Measurements from ENCODE around the gene MMRN2.
"Not testable (repeated sequence)": the region's sequence is repeated elsewhere in the genome, so short reads cannot be mapped to it uniquely, and the experiment has no call there.

MMRN2 gene

DNA sequence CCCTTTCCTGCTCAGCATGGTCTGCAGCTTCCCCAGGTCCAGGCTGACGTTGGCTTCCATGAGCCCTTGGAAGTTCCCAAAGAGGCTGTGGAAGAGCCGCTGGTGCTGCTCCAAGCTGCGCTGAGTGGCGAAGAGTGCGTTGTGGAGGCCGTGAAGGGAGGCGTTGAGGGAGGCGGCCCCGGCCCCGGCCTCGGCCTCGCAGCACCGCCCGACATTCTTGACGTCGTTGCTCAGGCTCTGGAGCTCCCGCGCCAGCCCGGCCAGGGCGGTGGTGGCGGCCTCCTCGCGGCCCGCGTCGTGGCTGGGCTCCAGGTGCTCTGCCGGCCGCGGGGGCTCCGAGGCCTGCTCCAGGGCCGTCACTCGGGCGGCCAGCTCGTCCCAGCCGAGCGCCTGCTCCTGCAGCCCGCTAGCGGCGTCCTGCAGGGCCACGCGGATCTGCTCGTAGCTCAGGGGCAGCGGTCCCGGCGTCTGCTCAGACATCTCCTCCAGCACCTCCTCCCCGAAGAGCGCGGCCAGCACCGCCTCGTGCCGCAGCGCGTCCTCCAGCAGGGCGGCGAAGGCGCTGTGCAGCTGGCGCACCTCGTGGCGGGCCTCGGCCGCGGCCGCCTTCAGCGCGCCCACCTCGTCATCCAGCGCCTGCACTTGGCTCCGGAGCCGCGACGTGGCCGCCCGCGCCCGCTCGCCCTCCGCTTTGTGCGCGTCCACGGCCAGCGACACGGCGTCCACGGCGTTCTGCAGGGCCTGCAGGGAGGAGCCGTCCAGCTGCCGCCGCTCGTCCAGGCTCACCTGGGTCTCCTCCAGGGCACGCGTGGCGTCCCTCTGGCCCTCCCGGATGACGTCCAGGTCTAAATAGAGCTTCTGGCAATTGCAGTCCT is 14.7 kb downstream of the MMRN2 start:
- in situ Hi-C loops (cut with HindIII; ENCODE audit: low sequenced_read_pairs) = no loop called here

DNA sequence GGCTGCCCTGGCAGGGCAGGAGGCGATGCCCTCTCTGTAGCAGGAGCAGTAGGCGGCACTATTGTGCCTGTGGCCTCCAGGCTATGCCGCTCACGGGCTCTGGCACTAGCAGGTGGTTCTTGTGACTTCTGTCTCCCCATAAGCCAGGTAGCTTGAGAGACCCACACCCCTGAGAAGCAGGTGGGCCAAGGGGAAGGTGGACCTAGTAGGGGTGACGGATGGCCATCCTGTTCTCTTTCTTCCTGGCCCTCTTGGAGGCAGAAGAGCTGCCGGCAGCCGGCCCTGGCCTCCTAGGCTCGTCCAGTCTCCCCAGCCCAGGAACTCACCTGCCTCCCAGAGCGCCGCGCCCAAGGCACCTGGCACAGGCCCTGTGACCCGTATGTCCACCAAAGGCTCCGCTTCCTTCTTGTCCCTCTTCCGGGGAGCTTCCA is 15.4 kb downstream of the MMRN2 start:
- in situ Hi-C loops (cut with HindIII; ENCODE audit: low sequenced_read_pairs) = no loop called here

DNA sequence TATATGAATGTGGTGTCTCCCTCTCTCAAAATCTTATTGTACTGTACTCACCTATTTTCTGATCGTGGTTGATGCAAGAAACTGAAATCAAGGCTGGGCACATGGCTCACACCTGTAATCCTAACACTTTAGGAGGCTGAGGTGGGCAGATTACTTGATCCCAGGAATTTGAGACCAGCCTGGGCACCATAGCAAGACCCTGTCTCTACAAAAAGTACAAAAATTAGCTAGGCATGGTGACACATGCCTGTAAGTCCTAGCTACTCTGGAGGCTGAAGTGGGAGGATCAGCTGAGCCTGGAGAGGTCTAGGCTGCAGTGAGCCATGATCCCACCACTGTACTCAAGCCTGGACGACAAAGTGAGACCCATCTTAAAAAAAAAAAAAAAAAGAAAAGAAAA is 16.0 kb downstream of the MMRN2 start:
- in situ Hi-C loops (cut with HindIII; ENCODE audit: low sequenced_read_pairs) = no loop called here

DNA sequence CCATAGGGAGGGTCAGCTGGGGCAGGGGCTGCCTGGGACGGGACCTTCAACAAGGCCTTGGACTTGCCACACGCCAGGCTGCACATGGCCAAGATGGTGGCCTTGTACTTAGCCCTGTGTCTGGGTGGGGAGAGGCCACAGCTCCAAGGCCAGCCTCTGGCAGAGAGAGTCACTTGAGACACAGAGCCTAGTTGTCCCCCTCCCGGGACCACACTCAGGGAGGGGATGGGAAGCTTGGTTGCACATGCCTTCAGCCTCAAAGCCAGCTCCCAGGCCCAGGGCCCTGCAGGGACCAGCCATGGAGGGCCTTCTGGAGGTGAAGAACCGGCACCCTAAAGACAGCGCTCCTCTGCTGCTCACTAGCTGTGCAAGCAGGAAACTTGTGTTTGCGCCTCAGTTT is 16.7 kb downstream of the MMRN2 start:
- in situ Hi-C loops (cut with HindIII; ENCODE audit: low sequenced_read_pairs) = no loop called here

DNA sequence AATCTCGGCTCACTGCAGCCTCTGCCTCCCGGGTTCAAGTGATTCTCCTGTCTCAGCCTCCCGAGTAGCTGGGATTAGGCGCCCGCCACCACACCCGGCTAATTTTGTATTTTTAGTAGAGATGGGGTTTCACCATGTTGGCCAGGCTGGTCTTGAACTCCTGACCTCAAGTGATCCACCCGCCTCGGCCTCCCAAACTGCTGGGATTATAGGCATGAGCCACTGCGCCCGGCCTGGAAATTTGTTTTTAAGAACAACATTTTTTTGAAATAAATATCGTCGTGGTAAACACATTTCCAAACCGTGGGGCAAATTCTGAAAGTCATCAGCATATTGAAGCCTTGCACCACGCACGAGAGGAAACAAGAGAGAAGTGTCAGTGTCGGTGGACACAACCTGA is 17.3 kb downstream of the MMRN2 start:
- in situ Hi-C loops (cut with HindIII; ENCODE audit: low sequenced_read_pairs) = not testable (repeated sequence)

DNA sequence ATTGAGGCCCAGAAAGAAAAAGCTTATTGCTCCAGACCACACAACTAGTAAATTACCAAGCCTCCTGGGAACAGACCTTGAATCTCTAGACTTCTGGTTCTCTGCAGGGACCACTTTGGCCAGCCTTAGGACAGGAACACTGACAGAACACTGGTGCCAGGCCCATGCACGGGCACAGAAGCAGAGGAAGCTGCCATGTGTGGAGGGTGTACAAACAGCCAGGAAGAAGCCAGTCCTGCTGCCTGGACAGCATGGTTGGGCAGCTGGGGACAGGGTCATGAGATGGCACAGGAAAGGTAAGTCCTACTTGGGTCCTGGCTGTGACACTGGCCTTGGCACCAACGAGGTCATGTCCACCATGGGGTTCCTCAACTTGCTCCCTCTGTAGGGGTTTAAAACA is 19.2 kb downstream of the MMRN2 start:
- in situ Hi-C loops (cut with HindIII; ENCODE audit: low sequenced_read_pairs) = no loop called here

DNA sequence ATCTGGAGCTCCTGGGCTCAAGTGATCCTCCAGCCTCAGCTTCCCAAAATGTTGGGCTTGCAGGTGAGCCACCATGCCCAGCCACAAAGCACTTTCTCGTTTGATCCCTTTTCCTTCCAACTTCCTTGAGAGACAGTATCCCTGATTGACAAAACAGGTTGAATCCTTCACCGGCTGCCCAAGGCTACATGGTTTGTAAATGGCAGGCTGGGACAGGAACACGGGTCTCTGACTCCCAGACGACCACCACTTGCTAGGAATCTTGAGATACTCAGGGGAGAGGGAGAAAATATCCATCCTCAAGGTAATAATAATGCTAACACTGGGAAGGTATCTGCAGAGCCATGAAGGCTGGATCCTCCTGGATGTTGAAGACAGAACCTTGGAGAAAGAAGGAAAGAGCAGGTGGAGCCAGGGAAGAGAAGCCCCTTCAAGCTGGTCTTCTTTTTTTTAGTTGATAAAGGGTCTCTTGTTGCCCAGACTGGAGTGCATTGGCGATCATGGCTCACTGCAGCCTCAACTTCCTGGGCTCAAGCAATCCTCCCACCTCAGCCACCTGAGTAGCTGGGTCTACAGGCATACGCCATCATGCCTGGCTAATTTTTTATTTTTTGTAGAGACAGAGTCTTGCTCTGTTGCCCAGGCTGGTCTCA is 19.8 kb downstream of the MMRN2 start:
- in situ Hi-C loops (cut with HindIII; ENCODE audit: low sequenced_read_pairs) = no loop called here

DNA sequence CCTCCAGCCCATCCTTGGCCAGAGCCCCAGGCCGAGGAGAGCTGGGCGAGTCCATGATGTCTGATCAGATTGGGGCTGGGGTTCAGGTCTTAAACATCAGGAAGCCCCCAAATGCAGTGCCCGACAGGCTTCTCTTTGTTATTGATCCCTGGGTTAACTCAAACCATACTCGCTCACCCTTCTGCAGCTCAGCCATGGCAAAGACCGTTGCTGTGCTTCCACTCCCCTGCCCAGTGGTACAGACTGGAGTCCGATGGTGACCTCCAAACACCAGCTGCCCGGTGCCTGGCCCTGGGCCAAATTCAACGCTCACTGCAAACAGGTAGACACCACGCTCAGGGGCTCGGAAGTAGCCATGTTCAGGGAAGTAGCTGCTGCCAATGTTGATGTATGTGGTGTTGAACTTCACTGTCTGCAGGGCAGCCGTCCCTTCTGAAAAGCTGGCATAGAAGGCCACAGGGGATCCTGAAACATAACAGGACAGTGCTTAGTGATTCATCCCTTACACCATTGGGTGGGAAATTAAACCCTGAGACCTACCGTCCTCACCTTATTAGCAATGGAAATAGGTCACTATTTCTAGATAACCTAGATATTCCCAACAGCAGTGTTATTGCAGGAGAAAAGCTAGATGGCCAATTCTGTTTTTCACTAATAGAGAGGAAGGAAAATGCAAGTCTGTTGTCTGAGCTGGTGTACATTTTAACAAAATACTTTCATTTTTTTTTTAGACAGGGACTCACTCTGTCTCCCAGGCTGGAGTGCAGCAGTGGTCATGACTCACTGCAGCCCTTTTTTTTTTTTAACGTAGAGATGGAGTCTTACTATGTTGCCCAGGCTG is 20.5 kb downstream of the MMRN2 start:
- in situ Hi-C loops (cut with HindIII; ENCODE audit: low sequenced_read_pairs) = no loop called here

DNA sequence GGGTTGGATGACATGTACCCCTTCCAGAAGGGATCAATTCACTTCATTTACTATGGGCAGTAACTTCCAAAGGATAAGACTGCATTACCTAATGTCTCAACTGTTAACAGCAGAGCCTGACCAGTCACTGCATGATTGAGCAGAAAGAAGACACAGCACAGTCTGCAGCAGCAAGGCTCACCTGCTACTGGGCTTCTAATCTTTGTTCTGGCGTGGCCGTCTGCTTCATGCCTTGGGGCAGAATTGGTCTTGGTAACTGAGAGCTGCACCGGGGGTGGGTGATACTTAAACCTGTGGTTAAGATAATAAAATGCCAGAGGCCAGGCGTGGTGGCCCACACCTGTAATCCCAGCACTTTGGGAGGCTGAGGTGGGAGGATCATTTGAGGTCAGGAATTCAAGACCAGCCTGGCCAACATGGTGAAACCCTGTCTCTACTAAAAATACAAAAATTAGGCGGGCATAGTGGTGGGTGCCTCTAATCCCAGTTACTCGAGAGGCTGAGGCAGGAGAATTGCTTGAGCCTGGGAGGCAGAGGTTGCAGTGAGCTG is 23.2 kb downstream of the MMRN2 start:
- in situ Hi-C loops (cut with HindIII; ENCODE audit: low sequenced_read_pairs) = not testable (repeated sequence)

DNA sequence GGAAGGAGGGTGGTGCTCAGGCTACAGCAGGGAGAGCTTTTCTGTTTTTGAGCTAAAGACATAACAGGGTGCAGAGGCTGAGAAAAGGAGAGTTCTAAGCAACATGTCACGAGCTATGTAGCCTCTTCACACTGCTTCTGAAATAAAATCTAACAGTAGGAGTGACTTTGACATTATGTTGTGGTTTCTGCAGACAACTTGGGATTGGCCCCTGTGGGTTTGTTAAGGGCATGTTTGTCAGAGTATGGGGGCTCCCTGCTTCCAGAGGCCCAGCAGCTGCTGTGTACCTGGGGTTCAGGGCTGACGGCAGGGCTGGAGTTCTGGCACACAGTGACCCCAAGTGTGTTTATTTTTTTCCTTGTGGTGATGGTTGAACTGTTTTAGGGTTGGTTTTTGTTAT is 24.7 kb downstream of the MMRN2 start:
- in situ Hi-C loops (cut with HindIII; ENCODE audit: low sequenced_read_pairs) = no loop called here

DNA sequence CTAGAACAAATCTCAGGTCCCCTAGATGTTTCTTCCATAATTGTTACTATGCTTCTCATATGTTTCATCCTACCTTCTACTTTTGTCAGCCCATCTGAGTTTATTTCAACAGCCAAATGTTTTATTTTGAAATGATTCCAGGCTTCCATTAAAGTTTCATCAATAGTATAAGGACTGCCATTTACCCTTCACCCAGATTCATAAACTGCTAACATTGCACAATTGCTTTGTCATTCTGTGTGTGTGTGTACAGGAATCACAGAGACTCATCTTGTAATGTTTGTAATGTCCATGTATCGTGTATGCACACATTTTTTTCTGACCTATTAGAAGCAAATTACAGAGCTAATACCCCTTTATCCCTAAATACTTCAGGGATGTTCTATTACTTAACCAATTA is 25.5 kb downstream of the MMRN2 start:
- in situ Hi-C loops (cut with HindIII; ENCODE audit: low sequenced_read_pairs) = no loop called here

DNA sequence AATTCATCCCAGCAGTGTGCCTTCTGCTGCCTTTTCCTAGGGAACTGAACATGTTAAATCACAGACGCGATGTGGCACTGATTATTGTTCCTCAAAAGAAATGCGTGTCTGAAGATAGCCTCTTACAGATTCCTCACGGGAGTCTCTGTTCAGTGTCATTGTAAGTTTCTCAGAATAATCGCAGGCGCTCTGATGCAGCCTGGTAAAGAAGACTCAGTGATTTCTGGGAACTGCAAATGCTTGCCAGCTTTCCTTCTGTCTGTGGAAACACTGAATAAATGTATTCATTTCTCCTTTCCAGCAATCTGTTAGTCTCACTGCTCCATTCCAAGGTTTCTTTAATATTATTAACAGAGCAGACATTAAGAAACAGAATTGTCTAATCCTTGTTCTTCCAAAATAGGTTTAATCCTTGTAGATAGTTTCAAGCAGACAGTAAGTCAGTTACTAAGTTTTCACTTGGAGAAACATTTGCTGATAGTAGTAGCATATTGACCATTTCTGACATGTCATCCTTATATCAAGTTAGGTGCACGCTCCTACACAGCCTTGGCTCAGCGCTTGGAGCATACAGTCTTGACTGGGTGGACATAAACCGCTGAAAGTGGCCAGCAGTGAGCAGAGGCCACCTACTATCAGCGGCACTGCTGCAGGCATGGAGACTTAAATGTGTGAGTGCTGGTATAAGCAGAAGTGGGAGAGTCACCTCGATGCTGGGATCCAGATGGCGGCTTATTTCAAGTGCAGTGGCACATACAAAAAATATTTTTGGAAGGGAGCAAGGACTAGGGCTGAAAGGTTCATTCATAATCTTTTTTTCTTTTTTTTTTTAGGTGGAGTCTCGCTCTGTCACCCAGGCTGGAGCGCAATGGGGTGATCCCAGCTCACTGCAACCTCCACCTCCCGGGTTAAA is 27.7 kb downstream of the MMRN2 start:
- in situ Hi-C loops (cut with HindIII; ENCODE audit: low sequenced_read_pairs) = no loop called here

DNA sequence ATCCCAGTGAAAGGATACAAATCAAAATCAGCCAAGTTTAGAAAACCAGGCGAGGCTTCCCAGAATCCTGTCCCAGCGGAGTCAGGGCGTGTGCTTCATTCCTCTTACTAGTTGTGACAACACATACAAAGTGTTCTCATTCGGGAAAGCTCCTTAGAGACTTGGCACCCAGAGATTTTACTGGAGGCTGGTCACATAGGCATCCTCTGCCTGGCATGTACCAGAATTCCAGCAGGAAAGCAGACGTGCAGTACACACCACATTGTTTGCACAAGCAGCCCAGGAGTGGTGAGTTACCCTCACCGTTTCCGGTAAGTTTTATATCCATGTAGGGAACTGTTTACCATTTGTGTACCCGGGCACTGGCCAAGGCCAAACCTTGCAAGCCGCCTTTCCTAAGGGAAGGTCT is 34.9 kb downstream of the MMRN2 start:
- in situ Hi-C loops (cut with HindIII; ENCODE audit: low sequenced_read_pairs) = loop anchor here (5.0 kb wide), 1 partner anchor 215 kb away; no protein-coding TSS in a partner anchor

DNA sequence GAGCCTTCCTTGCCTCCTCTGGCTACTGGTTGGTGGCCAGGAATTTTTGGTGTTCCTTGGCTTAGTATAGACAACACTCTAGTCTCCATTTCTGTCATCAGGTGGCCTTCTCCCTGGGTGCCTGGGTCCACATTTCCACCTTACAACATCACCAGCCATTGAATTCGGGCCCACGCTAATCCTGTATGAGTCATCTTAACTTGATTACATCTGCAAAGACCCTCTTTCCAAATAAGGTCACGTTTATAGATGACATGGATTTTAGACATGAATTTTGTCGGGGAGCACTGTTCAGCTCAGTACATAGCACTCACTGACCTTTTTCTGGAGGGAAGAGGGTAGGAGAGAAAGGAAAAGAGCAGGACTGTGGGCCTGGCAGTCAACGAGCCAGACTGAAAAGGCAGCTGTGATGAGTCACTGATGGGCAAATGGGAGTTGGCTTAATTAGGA is 39.4 kb downstream of the MMRN2 start:
- in situ Hi-C loops (cut with HindIII; ENCODE audit: low sequenced_read_pairs) = no loop called here

DNA sequence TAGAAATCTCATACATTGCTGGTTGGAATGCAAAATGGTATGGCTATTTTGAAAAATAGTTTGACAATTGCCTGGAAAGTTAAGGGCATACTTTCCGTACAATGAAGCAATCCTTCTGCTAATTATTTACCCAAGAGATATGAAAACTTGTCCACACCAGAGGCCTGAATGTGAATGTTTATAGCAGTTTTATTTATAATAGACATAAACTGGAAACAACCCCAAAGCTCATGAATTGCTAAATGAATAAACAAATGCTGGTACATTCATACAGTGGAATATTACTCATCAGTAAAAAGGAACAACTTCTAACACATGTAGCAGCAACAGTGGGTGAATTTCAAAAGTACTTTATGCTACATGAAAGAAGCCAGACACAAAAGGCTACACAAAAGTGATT is 42.7 kb downstream of the MMRN2 start:
- in situ Hi-C loops (cut with HindIII; ENCODE audit: low sequenced_read_pairs) = no loop called here

DNA sequence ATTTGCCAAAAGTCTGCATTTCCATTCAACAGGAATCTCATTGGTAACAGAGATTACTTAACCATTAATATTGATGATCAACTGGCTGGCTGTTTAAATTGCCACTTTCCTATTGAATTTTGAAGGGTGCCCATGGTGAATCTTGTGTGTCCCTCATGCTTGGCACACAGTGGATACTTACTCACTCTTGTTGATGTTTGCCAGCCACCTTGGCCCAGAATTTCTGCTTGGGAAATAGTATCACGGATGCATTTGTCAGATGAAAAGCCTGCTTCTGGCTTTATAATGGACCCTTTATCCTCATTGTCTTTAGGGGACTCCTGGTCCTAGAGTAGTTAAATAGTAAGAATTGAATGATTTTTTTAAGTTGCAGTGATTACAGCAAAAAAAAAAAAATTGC is 52.0 kb downstream of the MMRN2 start:
- in situ Hi-C loops (cut with HindIII; ENCODE audit: low sequenced_read_pairs) = loop anchor here (10.0 kb wide), 1 partner anchor 211 kb away; no protein-coding TSS in a partner anchor

DNA sequence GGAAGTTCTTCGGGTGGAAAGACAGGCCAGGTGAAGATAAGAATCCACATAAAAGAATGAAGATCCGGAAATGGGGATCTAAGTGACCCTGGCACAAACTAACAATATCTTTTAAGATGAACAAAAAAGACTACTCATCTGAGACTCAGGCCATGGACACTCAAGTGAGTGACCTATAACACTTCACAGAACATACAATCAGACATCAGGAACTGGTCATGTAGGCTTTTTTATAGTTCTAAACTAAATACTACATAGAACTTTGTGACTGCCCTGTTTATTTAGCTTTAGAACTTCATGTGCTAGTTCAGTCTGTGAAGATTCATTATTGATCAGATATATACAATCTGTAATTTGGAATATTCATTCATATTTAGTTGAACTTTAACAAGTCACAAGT is 52.8 kb downstream of the MMRN2 start:
- in situ Hi-C loops (cut with HindIII; ENCODE audit: low sequenced_read_pairs) = loop anchor here (5.0 to 10.0 kb wide), 2 partner anchors 102 to 210 kb away; no protein-coding TSS in a partner anchor

DNA sequence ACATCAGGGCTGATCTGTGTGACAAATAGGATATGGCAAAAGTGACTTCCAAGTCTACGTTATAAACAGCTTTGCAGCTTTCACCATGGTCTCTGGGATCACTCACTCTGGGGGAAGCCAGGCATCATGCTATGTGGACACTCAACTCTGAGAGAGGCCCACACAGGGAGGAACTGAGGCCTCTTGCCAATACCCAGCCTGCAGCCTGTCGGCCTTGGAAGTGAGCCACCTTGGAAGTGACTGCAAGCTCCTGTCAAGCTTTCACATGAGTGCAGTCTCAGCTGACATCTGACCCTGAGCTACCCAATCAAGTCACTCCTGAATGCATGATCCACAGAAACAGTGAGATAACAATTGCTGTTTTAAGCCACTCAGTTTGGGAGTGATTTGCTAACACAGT is 56.5 kb downstream of the MMRN2 start:
- in situ Hi-C loops (cut with HindIII; ENCODE audit: low sequenced_read_pairs) = loop anchor here (5.0 to 10.0 kb wide), 2 partner anchors 99 to 206 kb away; no protein-coding TSS in a partner anchor

DNA sequence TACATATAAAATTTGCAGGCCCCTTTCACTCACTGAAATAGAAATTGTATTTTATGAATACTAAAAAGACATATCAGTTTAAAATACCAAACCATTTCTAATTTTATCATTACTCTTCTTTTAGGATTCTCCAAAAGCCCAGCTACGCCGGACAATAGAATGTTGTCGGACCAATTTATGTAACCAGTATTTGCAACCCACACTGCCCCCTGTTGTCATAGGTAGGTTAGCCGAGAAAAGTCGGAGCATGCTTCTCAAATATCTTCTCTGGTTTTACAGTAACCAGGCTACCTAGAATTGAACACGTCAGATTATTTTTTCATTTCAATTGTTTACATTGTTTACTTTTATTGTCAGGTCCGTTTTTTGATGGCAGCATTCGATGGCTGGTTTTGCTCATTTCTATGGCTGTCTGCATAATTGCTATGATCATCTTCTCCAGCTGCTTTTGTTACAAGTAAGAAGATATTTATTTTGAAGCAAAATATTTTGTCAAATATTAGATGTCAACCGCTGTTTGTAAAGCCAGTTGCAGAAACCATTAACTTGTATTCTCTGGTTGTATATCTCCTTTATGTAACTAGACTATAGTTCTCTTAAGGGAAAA is 57.6 kb downstream of the MMRN2 start:
- in situ Hi-C loops (cut with HindIII; ENCODE audit: low sequenced_read_pairs) = loop anchor here (5.0 to 10.0 kb wide), 2 partner anchors 97 to 205 kb away; no protein-coding TSS in a partner anchor

Measured in endothelial cell of hepatic sinusoid (primary cell).